Calu3 (cell line): Measurements from ENCODE around the gene POLQ. TPM values are rescaled to one million over a fixed set of nuclear protein-coding genes. Genes with fewer than 3 reads are reported as not detected.

Source experiments
- BruUV-seq: library from RNA; stranded (reverse); fragments of 400-500 nt; replicated peaks from 2 replicates; lab custom pipeline; 2021; lab: Mats Ljungman, UMichigan
- CTCF ChIA-PET: fragments of 300-600 bp; sonication (Branson Sonifier 250); formaldehyde crosslinking; loops from one replicate; lab custom pipeline; 2022; ENCODE audit warnings: antibody characterized with exemption; lab: Charles Lee
- DNase-seq: peaks from one replicate; pipeline ENCODE4 v3.0.0; 2022
- H3K27ac Mint-ChIP-seq: one replicate; pipeline ENCODE4 v1.8.0; 2022; ENCODE audit warnings: mixed read lengths; ENCODE audit not compliant: unreplicated experiment
- H3K27me3 Mint-ChIP-seq: one replicate; pipeline ENCODE4 v1.8.0; 2022; ENCODE audit warnings: mixed read lengths; ENCODE audit not compliant: unreplicated experiment
- H3K36me3 Mint-ChIP-seq: one replicate; pipeline ENCODE4 v1.8.0; 2022; ENCODE audit warnings: mild to moderate bottlenecking, moderate library complexity, mixed read lengths; ENCODE audit not compliant: insufficient read depth, unreplicated experiment
- H3K4me1 Mint-ChIP-seq: one replicate; pipeline ENCODE4 v1.8.0; 2022; ENCODE audit warnings: mild to moderate bottlenecking, low read depth, mixed read lengths; ENCODE audit not compliant: unreplicated experiment
- H3K4me3 Mint-ChIP-seq: one replicate; pipeline ENCODE4 v1.8.0; 2022; ENCODE audit warnings: mild to moderate bottlenecking, low read depth, moderate library complexity, mixed read lengths; ENCODE audit not compliant: unreplicated experiment
- H3K9me3 Mint-ChIP-seq: one replicate; pipeline ENCODE4 v1.8.0; 2022; ENCODE audit warnings: low read depth, mixed read lengths; ENCODE audit not compliant: unreplicated experiment
- intact Hi-C: fragments of 100-400 bp; cut with micrococcal nuclease; formaldehyde crosslinking; loops from one replicate; pipeline ENCODE4 v1.10.0; 2022; ENCODE audit not compliant: unreplicated experiment
- total RNA-seq: library from RNA; stranded (reverse); gene quantifications from 2 replicates; pipeline ENCODE4 v1.2.3, GENCODE V29; 2022
- TF ChIP-seq, protein P1 (sequence below): fragments of 200-600 bp; IDR thresholded peaks from one replicate; pipeline ENCODE4 v1.8.0; 2022; ENCODE audit warnings: antibody characterized with exemption; ENCODE audit not compliant: unreplicated experiment

POLQ gene
- total RNA-seq, 1 experiment from 2014 or later = 15.5 TPM

DNA sequence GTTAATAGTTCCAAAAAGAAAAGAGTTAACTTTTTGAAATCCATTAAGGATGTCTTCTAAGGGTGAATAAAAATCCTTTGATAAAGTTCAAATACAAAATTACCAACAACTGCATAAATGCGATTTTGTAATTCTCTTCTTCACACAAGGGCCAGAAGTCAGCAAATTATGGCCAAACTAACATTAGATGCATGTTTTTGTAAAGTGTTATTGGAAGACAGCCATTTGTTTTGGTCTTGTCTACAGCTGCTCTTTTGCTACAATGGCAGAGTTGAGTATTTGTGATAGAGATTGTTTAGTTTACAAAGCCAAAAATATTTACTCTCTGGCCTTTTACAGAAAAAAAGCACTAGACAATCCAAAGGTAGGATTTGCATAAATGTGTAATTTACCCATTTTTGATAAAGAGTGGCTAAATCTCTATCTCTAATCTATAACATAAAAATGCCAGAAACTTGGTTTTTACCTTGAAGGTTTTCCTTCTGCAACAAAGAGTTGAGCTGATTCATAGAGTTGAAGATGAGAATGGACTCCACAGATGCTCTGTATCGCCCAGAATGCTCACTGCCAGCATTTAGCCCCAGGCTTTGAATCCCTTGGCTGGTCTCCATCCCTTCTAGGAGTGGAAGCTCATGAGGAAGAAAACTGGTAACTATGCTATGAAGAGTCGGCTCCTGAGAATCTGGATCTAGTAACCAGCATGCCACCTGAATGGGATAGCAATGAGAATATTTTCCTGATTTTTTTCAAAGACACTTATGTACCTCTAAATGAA lies 64.5 kb downstream of the POLQ start:
- Mint-ChIP-seq H3K27ac (no peak overlapping the region), H3K4me1 (peaks cover 12% of the 10 kb centered on the region), H3K27me3 (no peaks in the 10 kb centered on the region), H3K36me3 (no peaks in the 10 kb centered on the region), H3K9me3 (no peaks in the 10 kb centered on the region), H3K4me3 (no peak overlapping the region)
- DNase-seq = no peak
- CTCF ChIA-PET = interaction anchor here (0.8 to 1.2 kb wide), 2 partner anchors 7 to 1038 kb away, joined by 3 to 5 read pairs; no protein-coding TSS in a partner anchor
- intact Hi-C loops = no loop called here
- no TSS peak for BruUV-seq
- TF ChIP-seq, protein P1, sequence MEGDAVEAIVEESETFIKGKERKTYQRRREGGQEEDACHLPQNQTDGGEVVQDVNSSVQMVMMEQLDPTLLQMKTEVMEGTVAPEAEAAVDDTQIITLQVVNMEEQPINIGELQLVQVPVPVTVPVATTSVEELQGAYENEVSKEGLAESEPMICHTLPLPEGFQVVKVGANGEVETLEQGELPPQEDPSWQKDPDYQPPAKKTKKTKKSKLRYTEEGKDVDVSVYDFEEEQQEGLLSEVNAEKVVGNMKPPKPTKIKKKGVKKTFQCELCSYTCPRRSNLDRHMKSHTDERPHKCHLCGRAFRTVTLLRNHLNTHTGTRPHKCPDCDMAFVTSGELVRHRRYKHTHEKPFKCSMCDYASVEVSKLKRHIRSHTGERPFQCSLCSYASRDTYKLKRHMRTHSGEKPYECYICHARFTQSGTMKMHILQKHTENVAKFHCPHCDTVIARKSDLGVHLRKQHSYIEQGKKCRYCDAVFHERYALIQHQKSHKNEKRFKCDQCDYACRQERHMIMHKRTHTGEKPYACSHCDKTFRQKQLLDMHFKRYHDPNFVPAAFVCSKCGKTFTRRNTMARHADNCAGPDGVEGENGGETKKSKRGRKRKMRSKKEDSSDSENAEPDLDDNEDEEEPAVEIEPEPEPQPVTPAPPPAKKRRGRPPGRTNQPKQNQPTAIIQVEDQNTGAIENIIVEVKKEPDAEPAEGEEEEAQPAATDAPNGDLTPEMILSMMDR = no peak

- BruUV-seq = no TSS peak
- intact Hi-C loops = no loop called here
- Mint-ChIP-seq H3K36me3 (no peaks in the 10 kb centered on the region), H3K4me1 (peaks cover 5% of the 10 kb centered on the region), H3K27me3 (no peaks in the 10 kb centered on the region), H3K9me3 (no peaks in the 10 kb centered on the region), H3K4me3 (no peak overlapping the region), H3K27ac (no peak overlapping the region)
- TF ChIP-seq, protein P1 = no peak
- no peak for DNase-seq
- CTCF ChIA-PET = no interaction called here
Measured at GRCh38 chr3:121477589-121477988, 68.2 kb downstream of the POLQ start.

GRCh38 chr3:121473001-121473400 lies 72.8 kb downstream of the POLQ start:
- H3K9me3 Mint-ChIP-seq = no peaks in the 10 kb centered on the region
- no TSS peak for BruUV-seq
- H3K27ac Mint-ChIP-seq = no peak overlapping the region
- TF ChIP-seq, protein P1 = no peak
- no peaks in the 10 kb centered on the region for H3K4me1 Mint-ChIP-seq
- H3K27me3 Mint-ChIP-seq = no peaks in the 10 kb centered on the region
- no peaks in the 10 kb centered on the region for H3K36me3 Mint-ChIP-seq
- intact Hi-C loops = no loop called here
- DNase-seq = no peak
- CTCF ChIA-PET = no interaction called here
- no peak overlapping the region for H3K4me3 Mint-ChIP-seq

GRCh38 chr3:121467085-121467484 lies 78.7 kb downstream of the POLQ start:
- Mint-ChIP-seq H3K36me3 (peaks cover 4% of the 10 kb centered on the region), H3K9me3 (no peaks in the 10 kb centered on the region), H3K27ac (no peak overlapping the region), H3K4me1 (no peaks in the 10 kb centered on the region), H3K27me3 (no peaks in the 10 kb centered on the region), H3K4me3 (no peak overlapping the region)
- BruUV-seq = no TSS peak
- TF ChIP-seq, protein P1 = no peak
- intact Hi-C loops = no loop called here
- no peak for DNase-seq
- CTCF ChIA-PET = no interaction called here
